IMR-90 (cell line): ENCODE data around the gene TMEM63B. TPM values are rescaled to one million over a fixed set of nuclear protein-coding genes. Genes with fewer than 3 reads are reported as not detected.

Experiments
- ATAC-seq: fragments of 200-7000 bp; cut with Tn5 transposase; 2 replicates; pipeline ENCODE4 v1.9.1; 2020; ENCODE audit warnings: low read depth, mild to moderate bottlenecking, moderate library complexity
- BruUV-seq: library from RNA; stranded (reverse); fragments of 400-500 nt; replicated peaks from 2 replicates; lab custom pipeline; 2021; lab: Mats Ljungman, UMichigan
- CTCF ChIA-PET: fragments of 300-600 bp; formaldehyde crosslinking; extraction: SDS; loops from one replicate; lab custom pipeline; 2021; ENCODE audit warnings: antibody characterized with exemption; lab: Yijun Ruan, JAX
- POLR2A ChIA-PET: fragments of 300-600 bp; sonication (Branson Sonifier 250); formaldehyde crosslinking; loops from one replicate; lab custom pipeline; 2022; ENCODE audit warnings: antibody characterized with exemption; ENCODE audit not compliant: unreplicated experiment; lab: Charles Lee
- DNase-seq: peaks from one replicate; pipeline ENCODE4 v3.0.0; 2013
- H2AFZ ChIP-seq: replicated peaks from 2 replicates; pipeline ENCODE3; 2013; ENCODE audit warnings: low read length, mild to moderate bottlenecking; ENCODE audit not compliant: poor library complexity
- H2AK5ac ChIP-seq: 2 replicates; pipeline ENCODE4 v1.6.1; 2013; ENCODE audit warnings: low read depth, low read length, inconsistent platforms
- H2AK9ac ChIP-seq: replicated peaks from 2 replicates; pipeline ENCODE3; 2013; ENCODE audit warnings: mild to moderate bottlenecking, low read depth, low read length, moderate library complexity; ENCODE audit not compliant: poor library complexity
- H2BK120ac ChIP-seq: 2 replicates; pipeline ENCODE4 v1.6.1; 2013; ENCODE audit warnings: low read depth, low read length, inconsistent platforms
- H2BK15ac ChIP-seq: 3 replicates; pipeline ENCODE4 v1.6.1; 2013; ENCODE audit warnings: low read depth, low read length, inconsistent platforms
- H2BK20ac ChIP-seq: 2 replicates; pipeline ENCODE4 v1.6.1; 2013; ENCODE audit warnings: low read depth, mild to moderate bottlenecking, inconsistent platforms, low read length, moderate library complexity
- H2BK5ac ChIP-seq: 2 replicates; pipeline ENCODE4 v1.6.1; 2013; ENCODE audit warnings: mild to moderate bottlenecking, low read depth, low read length, inconsistent platforms; ENCODE audit not compliant: poor library complexity, severe bottlenecking
- H3K14ac ChIP-seq: replicated peaks from 2 replicates; pipeline ENCODE4 v1.6.1; 2013; ENCODE audit warnings: low read depth, low read length, inconsistent platforms
- H3K18ac ChIP-seq: 2 replicates; pipeline ENCODE4 v1.6.1; 2013; ENCODE audit warnings: low read depth, low read length, control low read depth
- H3K23ac ChIP-seq: 2 replicates; pipeline ENCODE4 v1.6.1; 2013; ENCODE audit warnings: low read depth, low read length, inconsistent platforms
- H3K27ac ChIP-seq: 2 replicates; pipeline ENCODE4 v1.5.1; 2013; ENCODE audit warnings: mild to moderate bottlenecking, control low read depth, low read length; ENCODE audit not compliant: insufficient read depth
- H3K27me3 ChIP-seq: 2 replicates; pipeline ENCODE4 v1.6.1; 2013; ENCODE audit warnings: low read length; ENCODE audit not compliant: control insufficient read depth, insufficient read depth
- H3K36me3 ChIP-seq: 2 replicates; pipeline ENCODE4 v1.6.1; 2013; ENCODE audit warnings: low read length, mixed read lengths; ENCODE audit not compliant: control insufficient read depth, insufficient read depth
- H3K4ac ChIP-seq: 2 replicates; pipeline ENCODE4 v1.6.1; 2013; ENCODE audit warnings: low read depth, low read length, inconsistent platforms
- H3K4me1 ChIP-seq: 2 replicates; pipeline ENCODE4 v1.6.1; 2013; ENCODE audit warnings: low read length, mixed read lengths; ENCODE audit not compliant: control insufficient read depth, insufficient read depth
- H3K4me2 ChIP-seq: 2 replicates; pipeline ENCODE4 v1.6.1; 2013; ENCODE audit warnings: low read depth, mild to moderate bottlenecking, control low read depth, low read length, moderate library complexity
- H3K4me3 ChIP-seq: 2 replicates; pipeline ENCODE4 v1.5.1; 2013; ENCODE audit warnings: low read depth, mild to moderate bottlenecking, control low read depth, low read length, moderate library complexity; ENCODE audit not compliant: insufficient read depth
- H3K56ac ChIP-seq: 2 replicates; pipeline ENCODE4 v1.6.1; 2013; ENCODE audit warnings: low read length, inconsistent platforms; ENCODE audit not compliant: insufficient read depth; ENCODE audit errors: extremely low read depth
- H3K79me1 ChIP-seq, 2 experiments: 2 replicates each; pipeline ENCODE4 v1.6.1; 2013; ENCODE audit warnings: low read length in 2 of 2, inconsistent platforms in 1 of 2, low read depth in 1 of 2
- H3K9ac ChIP-seq: 2 replicates; pipeline ENCODE4 v1.6.1; 2013; ENCODE audit warnings: low read depth, low read length, control low read depth
- H3K9me1 ChIP-seq: 2 replicates; pipeline ENCODE4 v1.6.1; 2013; ENCODE audit warnings: low read length, inconsistent platforms; ENCODE audit not compliant: insufficient read depth
- H3K9me3 ChIP-seq: 2 replicates; pipeline ENCODE4 v1.6.1; 2013; ENCODE audit warnings: low read length; ENCODE audit not compliant: control insufficient read depth, insufficient read depth
- H4K20me1 ChIP-seq: 2 replicates; pipeline ENCODE4 v1.6.1; 2013; ENCODE audit warnings: low read length, inconsistent platforms; ENCODE audit not compliant: insufficient read depth
- H4K5ac ChIP-seq: 2 replicates; pipeline ENCODE4 v1.6.1; 2013; ENCODE audit warnings: mild to moderate bottlenecking, low read depth, low read length, control low read depth
- H4K8ac ChIP-seq, 2 experiments: 2 replicates each; pipeline ENCODE4 v1.6.1; 2013; ENCODE audit warnings: low read depth in 2 of 2, low read length in 2 of 2, control low read depth in 1 of 2, inconsistent platforms in 1 of 2
- H4K91ac ChIP-seq: 2 replicates; pipeline ENCODE4 v1.6.1; 2013; ENCODE audit warnings: low read depth, low read length, inconsistent platforms; ENCODE audit not compliant: insufficient read depth
- CEBPB ChIP-seq: IDR thresholded peaks from 2 replicates; pipeline ENCODE4 v1.6.1; 2012; ENCODE audit warnings: low read depth, low read length, improper control_type of control experiment
- MAZ ChIP-seq: IDR thresholded peaks from 2 replicates; pipeline ENCODE4 v1.6.1; 2012; ENCODE audit warnings: low read depth, mild to moderate bottlenecking, low read length, improper control_type of control experiment, moderate library complexity, borderline replicate concordance
- NFE2L2 ChIP-seq: fragments of 150-350 bp; IDR thresholded peaks from 2 replicates; pipeline ENCODE4 v1.6.1; 2016; ENCODE audit warnings: low read depth, mild to moderate bottlenecking, low read length
- RFX5 ChIP-seq: IDR thresholded peaks from 2 replicates; pipeline ENCODE4 v1.8.0; 2012; ENCODE audit warnings: low read depth, mild to moderate bottlenecking, low read length, moderate library complexity
- WGBS, 2 experiments: methylation state at CpG; one replicate each; pipeline versions ENCODE4 v1.1.5 to v1.1.7; 2013; ENCODE audit warnings: missing lambda C conversion rate in 2 of 2; ENCODE audit not compliant: insufficient read length in 1 of 2; ENCODE audit errors: extremely low coverage in 2 of 2; 5-methylcytosine and 5-hydroxymethylcytosine counted together
- dilution Hi-C: fragments of 300-500 bp; cut with HindIII; formaldehyde crosslinking; loops from one replicate; pipeline ENCODE4 v1.14.3; 2018; ENCODE audit warnings: low sequenced_read_pairs; ENCODE audit not compliant: unreplicated experiment
- in situ Hi-C: fragments of 300-500 bp; cut with MboI; formaldehyde crosslinking; loops from 3 replicates; pipeline ENCODE4 v1.14.3; 2019; ENCODE audit warnings: low sequenced_read_pairs, inconsistent platforms, mixed read lengths
- intact Hi-C: fragments of 100-400 bp; cut with micrococcal nuclease; formaldehyde crosslinking; loops from 2 replicates; pipeline ENCODE4 v1.10.0; 2022
- polyA plus RNA-seq, 3 experiments: library from polyadenylated mRNA; depleted of rRNA; stranded (reverse); fragments of >200 nt; gene quantifications; 2 replicates each; pipeline ENCODE4 v1.2.3, GENCODE V29; 2012; ENCODE audit warnings: low replicate concordance in 1 of 3
- total RNA-seq: library from RNA; depleted of rRNA; stranded (reverse); fragments of >200 nt; gene quantifications from 2 replicates; pipeline ENCODE4 v1.2.3, GENCODE V29; 2012

Gene TMEM63B
- total and polyA plus RNA-seq, 2 of the 4 experiments (the other 2 are of a cell fraction): 12.2 to 42.6 TPM

GRCh38 chr6:44182911-44183390 lies 55.6 kb downstream of the TMEM63B start:
- H2BK5ac ChIP-seq: no peak overlapping the region
- ATAC-seq (no peak), DNase-seq (no peak)
- no peak overlapping the region for H3K4me2 ChIP-seq
- no peak overlapping the region for H2BK120ac ChIP-seq
- no peak overlapping the region for H4K5ac ChIP-seq
- TF ChIP-seq NFE2L2 (no peak), RFX5 (no peak), MAZ (no peak), CEBPB (no peak)
- H3K79me1 ChIP-seq: no peaks in the 10 kb centered on the region
- in situ Hi-C loops (no loop called here), dilution Hi-C loops (no loop called here), intact Hi-C loops (no loop called here)
- H3K23ac ChIP-seq: no peak overlapping the region
- H3K4me1 ChIP-seq: no peaks in the 10 kb centered on the region
- H3K18ac ChIP-seq: no peak overlapping the region
- no peak overlapping the region for H3K9ac ChIP-seq
- H2BK20ac ChIP-seq: no peak overlapping the region
- no peak overlapping the region for H3K56ac ChIP-seq
- peaks cover 22% of the 10 kb centered on the region for H3K27me3 ChIP-seq
- no peak overlapping the region for H4K8ac ChIP-seq
- H2AK9ac ChIP-seq: no peak overlapping the region
- no peak overlapping the region for H4K91ac ChIP-seq
- no peak overlapping the region for H3K4me3 ChIP-seq
- H3K14ac ChIP-seq: no peak overlapping the region
- no peaks in the 10 kb centered on the region for H3K9me3 ChIP-seq
- no peak overlapping the region for H2BK15ac ChIP-seq
- no peak overlapping the region for H2AFZ ChIP-seq
- no peaks in the 10 kb centered on the region for H4K20me1 ChIP-seq
- H3K27ac ChIP-seq: no peak overlapping the region
- no CpG with 5 or more reads among the region's 4 CpGs for WGBS, 2 experiments
- H2AK5ac ChIP-seq: no peak overlapping the region
- POLR2A ChIA-PET: no interaction called here
- CTCF ChIA-PET: no interaction called here
- H3K9me1 ChIP-seq: 0 out of 2 replicates have a peak, but pooled peaks cover 3% of the 10 kb centered on the region
- no peak overlapping the region for H3K4ac ChIP-seq
- no TSS peak for BruUV-seq
- H3K36me3 ChIP-seq: no peaks in the 10 kb centered on the region
